GM21390 (cell line): ENCODE measurements around the gene CHEK1.
"Not testable (repeated sequence)": the region's sequence is repeated elsewhere in the genome, so short reads cannot be mapped to it uniquely, and the experiment has no call there.

ENCODE experiments used
- ATAC-seq: cut with Tn5 transposase; IDR thresholded peaks from one replicate; pipeline ENCODE4 v1.9.1; 2021; ENCODE audit not compliant: unreplicated experiment

CHEK1 gene

GRCh38 chr11:125624756-125625213 lies at the start of gene CHEK1:
Gene CHEK1, plus strand, starts transcription at chr11:125625163. Its CDS starts 1,606 bp downstream, at chr11:125626769.
- no peak for ATAC-seq

- ATAC-seq, result not testable (repeated sequence)
These were observed 47.8 kb upstream of the CHEK1 start for GRCh38 chr11:125577181-125577580.

GRCh38 chr11:125578783-125579182 lies 46.2 kb upstream of the CHEK1 start:
- no peak for ATAC-seq

GRCh38 chr11:125579811-125580210 lies 45.2 kb upstream of the CHEK1 start:
- ATAC-seq, result no peak

GRCh38 chr11:125583496-125583895 lies 41.5 kb upstream of the CHEK1 start:
- no peak for ATAC-seq

GRCh38 chr11:125585487-125585886 lies 39.5 kb upstream of the CHEK1 start:
- ATAC-seq, result no peak

- ATAC-seq, result no peak
These were observed 38.3 kb upstream of the CHEK1 start for GRCh38 chr11:125586623-125587022.

GRCh38 chr11:125587480-125587879 lies 37.5 kb upstream of the CHEK1 start:
- ATAC-seq, result no peak

- ATAC-seq, result no peak
These were observed 36.5 kb upstream of the CHEK1 start for GRCh38 chr11:125588505-125588904.

- ATAC-seq, result peak; percentile 20
These were observed 33.2 kb upstream of the CHEK1 start for GRCh38 chr11:125591649-125592304.

GRCh38 chr11:125592305-125593113 lies 32.5 kb upstream of the CHEK1 start, which contains the start of gene STT3A:
Gene STT3A, plus strand, starts transcription at chr11:125592852. Its CDS starts 3,064 bp downstream, at chr11:125595916.
- peak; percentile 96 for ATAC-seq

- ATAC-seq, result no peak
These were observed 31.7 kb upstream of the CHEK1 start for GRCh38 chr11:125593114-125593820.

- ATAC-seq, result no peak
These were observed 30.0 kb upstream of the CHEK1 start for GRCh38 chr11:125594958-125595357.

GRCh38 chr11:125600663-125601062 lies 24.3 kb upstream of the CHEK1 start:
- no peak for ATAC-seq

GRCh38 chr11:125603207-125603606 lies 21.8 kb upstream of the CHEK1 start:
- ATAC-seq, result no peak

GRCh38 chr11:125605417-125605816 lies 19.5 kb upstream of the CHEK1 start:
- no peak for ATAC-seq

- no peak for ATAC-seq
These were observed 15.4 kb upstream of the CHEK1 start for GRCh38 chr11:125609545-125609944.

- ATAC-seq, result no peak
These were observed 6.6 kb upstream of the CHEK1 start for GRCh38 chr11:125618383-125618782.

GRCh38 chr11:125621995-125622394 lies 3.0 kb upstream of the CHEK1 start:
- no peak for ATAC-seq

- ATAC-seq, result no peak
These were observed 1.9 kb upstream of the CHEK1 start for GRCh38 chr11:125623064-125623463.

- ATAC-seq, result no peak
These were observed 264 bp downstream of the CHEK1 start for GRCh38 chr11:125625225-125625629.
